Midbrain (tissue), 1 donor: ENCODE measurements around the gene THRAP3.
"Not testable (repeated sequence)": the region's sequence is repeated elsewhere in the genome, so short reads cannot be mapped to it uniquely, and the experiment has no call there.

Experiments used
- DNase-seq: peaks from one replicate; lab custom pipeline; 2025; lab: John Stamatoyannopoulos, UW

Gene THRAP3

DNA sequence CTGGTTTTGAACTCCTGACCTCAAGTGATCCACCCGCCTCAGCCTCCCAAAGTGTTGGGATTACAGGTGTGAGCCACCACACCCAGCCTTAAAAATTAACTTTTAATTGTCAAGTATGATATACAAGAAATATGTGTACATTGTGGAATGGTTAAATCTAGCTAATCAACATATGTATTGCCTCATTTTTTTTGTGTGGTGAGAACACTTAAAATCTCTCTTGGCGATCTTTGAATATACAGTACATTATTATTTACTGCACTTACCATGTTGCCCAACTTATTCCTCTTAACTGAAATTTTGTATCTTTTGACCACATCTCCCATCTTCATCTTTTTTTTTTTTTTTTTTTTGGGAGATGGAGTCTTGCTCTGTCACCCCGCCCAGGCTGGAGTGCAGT is 23.3 kb downstream of the THRAP3 start:
- no peak for DNase-seq

DNA sequence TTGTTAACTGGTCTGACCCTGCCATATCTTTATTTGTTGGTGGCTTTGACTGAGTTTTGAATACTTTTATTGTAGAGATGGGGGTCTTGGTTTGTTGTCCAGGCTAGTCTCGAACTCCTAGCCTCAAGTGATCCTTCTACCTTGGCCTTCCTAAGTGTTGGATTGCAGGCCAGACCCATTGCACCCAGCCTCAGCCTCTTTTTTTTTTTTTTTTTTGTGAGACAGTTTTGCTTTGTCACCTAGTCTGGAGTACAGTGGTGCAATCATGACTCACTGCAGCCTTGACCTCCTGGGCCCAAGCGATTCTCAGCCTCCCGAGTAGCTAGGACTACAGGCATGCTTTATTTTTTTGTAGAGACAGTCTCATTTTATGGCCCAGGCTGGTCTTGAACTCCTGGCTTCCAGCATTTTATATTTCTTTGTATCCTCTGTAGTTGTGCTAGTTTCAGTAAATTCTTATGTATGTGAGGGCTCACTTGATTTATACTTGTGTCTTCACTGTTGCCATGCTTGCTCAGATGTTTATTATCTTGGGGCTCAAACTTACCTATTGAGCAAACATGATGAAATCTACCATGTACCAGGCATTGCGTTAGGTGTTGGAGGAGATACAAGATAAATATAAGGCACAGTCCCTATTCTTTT is 24.1 kb downstream of the THRAP3 start:
- no peak for DNase-seq

DNA sequence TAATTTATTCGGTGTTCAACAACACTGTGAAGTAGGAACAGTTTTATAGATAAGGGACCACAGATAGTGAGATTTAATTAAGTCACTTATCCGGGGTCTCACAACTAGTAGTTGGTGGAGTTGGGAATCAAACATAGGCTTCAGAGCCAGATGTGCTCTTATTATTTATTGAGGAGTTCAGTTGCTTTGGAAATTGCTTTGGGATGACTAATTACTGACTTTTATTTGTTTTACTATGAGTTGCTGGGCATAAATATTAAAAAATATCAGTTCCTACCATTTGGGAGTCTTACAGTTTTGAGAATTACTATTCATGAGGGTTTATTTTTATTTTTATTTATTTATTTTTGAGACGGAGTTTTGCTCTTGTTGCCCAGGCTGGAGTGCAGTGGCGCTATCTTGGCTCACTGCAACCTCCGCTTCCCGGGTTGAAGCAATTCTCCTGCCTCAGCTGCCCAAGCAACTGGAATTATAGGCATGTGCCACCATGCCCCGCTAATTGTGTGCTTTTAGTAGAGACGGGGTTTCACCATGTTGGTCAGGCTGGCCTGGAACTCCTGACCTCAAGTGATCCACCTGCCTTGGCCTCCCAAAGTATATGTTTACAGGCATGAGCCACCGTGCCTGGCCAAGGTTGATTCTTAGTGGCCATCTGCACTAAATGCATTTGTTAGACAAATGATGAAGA is 27.7 kb downstream of the THRAP3 start:
- no peak for DNase-seq

GRCh38 chr1:36252482-36252824 is 28.2 kb downstream of the THRAP3 start:
- DNase-seq, result not testable (repeated sequence)

DNA sequence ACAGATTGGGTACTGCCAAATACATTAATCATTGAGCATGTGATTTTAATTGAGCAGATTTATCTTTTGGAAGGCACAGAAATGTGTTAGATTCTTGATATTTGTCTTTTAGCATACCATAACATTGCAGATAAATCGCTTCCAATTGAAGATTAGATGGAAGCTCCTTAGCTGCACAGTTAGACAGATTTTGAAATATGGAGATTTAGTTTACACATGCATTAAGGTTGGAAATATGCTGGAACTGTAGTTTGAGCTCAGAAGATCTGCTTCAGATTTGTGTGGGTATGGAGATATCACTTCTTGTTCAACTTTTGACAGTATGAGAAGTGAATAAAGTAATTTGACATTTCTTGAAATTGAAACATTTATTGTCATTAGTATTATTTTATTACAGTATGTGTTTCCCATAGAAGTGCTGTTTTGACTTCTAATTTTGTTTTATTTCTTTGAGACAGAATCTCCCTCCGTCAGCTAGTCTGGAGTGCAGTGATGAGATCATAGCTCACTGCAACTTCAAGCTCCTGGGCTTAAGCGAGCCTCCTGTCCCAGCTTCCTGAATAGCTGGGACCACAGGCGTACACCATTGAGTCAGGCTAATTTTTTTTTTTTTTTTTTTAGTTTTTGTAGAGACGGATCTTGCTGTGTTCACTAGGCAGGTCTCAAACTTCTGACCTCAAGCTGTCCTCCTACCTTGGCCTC is 29.1 kb downstream of the THRAP3 start:
- DNase-seq, result no peak

DNA sequence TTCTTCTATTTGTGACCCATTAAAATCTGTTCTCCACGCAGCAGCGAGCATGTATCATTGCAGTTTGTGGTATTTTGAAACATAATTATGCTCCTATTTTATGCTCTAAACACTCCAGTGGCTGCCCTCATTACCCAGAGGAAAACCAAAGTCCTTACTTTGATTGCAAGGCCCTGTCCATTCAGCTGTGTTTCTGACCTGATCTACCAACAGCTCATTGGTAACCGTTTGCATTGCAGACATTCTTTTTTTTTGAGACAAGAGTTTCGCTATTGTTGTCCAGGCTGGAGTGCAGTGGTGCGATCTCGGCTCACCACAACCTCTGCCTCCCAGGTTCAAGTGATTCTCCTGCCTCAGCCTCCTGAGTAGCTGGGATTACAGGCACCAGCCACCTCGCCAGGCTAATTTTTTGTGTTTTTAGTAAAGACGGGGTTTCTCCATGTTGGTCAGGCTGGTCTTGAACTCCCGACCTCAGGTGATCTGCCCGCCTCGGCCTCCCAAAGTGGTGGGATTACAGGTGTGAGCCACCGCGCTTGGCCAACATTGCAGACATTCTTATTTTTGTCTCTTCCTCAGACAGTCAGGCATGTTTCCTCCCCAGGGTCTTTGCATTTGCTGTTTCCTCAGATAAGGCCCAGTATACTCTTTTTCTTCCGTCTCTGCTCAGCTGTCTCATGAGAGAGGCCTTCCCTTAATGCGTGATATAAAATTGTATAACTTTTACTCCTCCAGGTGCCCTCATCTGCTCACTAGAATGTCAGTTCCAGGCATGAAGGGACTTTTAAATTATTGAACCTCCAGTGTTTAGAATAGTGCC is 32.5 kb downstream of the THRAP3 start:
- DNase-seq, result no peak

DNA sequence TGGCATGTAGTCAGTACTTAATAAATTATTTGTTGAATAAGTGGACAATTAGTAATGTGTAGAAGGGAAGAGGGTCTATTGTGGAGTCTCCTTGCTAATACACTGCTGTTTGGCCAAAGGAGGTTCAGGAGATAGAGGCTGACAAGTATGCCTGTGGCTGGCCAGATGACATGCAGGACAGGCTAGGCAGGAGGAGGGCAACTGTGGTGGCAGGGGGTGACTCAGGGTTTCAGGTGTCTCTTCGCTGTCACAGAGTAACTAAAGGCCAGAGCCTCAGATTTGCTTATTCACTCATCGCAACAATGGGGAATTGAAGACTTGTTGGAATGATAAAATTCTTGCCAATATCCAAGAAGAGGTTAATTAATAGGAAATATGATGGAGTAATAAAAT is 33.1 kb downstream of the THRAP3 start:
- no peak for DNase-seq

- DNase-seq, result no peak
These were observed 34.7 kb downstream of the THRAP3 start for GRCh38 chr1:36258960-36259344.

GRCh38 chr1:36268981-36269380 is 44.7 kb downstream of the THRAP3 start:
- DNase-seq, result no peak

GRCh38 chr1:36269408-36269838 is 45.2 kb downstream of the THRAP3 start:
- no peak for DNase-seq

- DNase-seq, result no peak
These were observed 48.8 kb downstream of the THRAP3 start for GRCh38 chr1:36273024-36273423.

DNA sequence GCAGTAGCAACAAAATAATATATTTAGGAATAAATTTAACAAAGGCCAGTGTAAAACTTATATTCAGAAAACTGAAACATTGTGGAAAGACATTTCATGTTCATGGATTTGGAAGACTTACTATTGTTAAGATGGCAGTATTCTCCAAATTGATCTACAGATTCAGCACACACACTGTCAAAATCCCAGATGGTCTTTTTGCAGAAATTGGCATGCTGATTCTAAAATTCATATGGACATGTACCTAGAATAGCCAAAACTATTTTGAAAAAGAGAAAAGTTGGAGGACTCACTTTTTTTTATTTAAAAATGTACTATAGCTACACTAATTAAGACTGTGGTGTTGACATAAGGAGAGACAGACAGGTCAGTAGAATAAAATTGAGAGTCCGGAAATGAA is 50.0 kb downstream of the THRAP3 start:
- no peak for DNase-seq

DNA sequence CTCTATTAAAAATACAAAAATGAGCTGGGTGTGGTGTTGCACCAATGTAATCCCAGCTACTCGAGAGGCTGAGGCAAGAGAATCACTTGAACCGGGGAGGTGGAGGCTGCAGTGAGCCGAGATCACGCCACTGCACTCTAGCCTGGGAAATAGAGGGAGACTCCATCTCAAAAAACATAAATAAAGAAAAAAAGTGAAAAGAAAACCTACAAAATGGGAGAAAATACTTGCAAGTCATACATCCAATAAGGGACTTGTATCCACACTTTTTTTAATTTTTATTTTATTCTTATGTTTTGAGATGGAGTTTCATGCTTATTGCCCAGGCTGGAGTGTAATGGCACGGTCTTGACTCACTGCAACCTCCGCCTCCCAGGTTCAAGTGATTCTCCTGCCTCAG is 52.4 kb downstream of the THRAP3 start:
- DNase-seq, result no peak

- no peak for DNase-seq
These were observed 55.0 kb downstream of the THRAP3 start for GRCh38 chr1:36279110-36279788.

- DNase-seq, result no peak
These were observed 55.6 kb downstream of the THRAP3 start for GRCh38 chr1:36279789-36280296.

- DNase-seq, result no peak
These were observed 59.8 kb downstream of the THRAP3 start for GRCh38 chr1:36284061-36284460.

DNA sequence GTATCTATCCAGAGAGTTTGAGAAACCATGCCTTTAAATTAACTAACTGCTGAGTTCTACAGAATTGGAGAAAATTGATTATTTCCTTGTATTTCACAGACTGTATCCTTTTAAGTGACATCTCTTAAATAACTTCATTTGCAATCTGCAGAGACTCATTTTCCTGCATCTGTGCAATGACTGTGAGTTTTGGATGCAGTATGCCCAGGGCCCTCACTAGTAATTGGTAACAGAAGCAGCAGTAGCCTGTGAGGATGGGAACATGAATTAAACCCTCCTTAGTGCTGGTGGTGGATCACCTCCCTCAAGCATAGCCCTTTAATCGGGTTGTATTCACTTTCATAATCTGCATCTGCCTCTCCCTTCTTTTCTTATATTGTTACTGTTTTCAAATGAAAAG is 60.3 kb downstream of the THRAP3 start:
- DNase-seq, result no peak

- DNase-seq, result peak; percentile 80
These were observed 61.3 kb downstream of the THRAP3 start for GRCh38 chr1:36285443-36286101.

DNA sequence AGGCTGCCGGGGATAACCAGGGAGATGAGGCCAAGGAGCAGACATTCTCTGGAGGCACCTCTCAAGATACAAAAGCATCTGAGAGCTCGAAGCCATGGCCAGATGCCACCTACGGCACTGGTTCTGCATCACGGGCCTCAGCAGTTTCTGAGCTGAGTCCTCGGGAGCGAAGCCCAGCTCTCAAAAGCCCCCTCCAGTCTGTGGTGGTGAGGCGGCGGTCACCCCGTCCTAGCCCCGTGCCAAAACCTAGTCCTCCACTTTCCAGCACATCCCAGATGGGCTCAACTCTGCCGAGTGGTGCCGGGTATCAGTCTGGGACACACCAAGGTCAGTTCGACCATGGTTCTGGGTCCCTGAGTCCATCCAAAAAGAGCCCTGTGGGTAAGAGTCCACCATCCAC is 62.6 kb downstream of the THRAP3 start:
- no peak for DNase-seq

GRCh38 chr1:36287595-36287994 is 63.4 kb downstream of the THRAP3 start:
- DNase-seq, result no peak

DNA sequence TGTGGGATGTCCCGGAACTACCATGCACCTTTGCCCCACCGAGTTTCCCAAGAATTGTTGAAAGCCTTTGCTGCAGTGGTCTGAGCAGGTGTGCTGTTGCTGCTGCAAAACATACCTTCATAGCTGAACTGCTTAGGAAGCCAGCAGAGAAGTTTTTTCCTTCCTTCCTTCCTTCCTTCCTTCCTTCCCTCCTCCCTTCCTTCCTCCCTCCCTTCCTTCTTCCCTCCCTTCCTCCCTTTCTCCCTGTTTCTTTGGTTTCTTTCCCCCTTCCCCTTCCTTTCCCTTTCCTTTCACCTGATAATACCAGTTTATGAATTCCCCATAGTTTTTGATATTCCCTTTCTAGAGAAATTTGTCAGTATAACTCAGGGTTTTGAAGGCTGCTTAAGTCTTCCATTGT is 71.1 kb downstream of the THRAP3 start:
- no peak for DNase-seq
